GM12878 (cell line): Measurements from ENCODE around the gene UBE2D1.

Experiments
- ATF7 ChIP-seq: fragments of 450-650 bp; IDR thresholded peaks from 2 replicates; pipeline ENCODE4 v1.6.1; 2016; ENCODE audit warnings: low read depth, mild to moderate bottlenecking
- CTCF ChIP-seq, 3 experiments: IDR thresholded peaks in 2 of 3; conservative IDR thresholded peaks in 1 of 3; 2 replicates each; pipeline ENCODE4 v1.5.1; 2011; ENCODE audit warnings: low read depth in 3 of 3, low read length in 3 of 3, mild to moderate bottlenecking in 3 of 3, control low read depth in 2 of 3, moderate library complexity in 2 of 3, inconsistent platforms in 1 of 3, mixed read lengths in 1 of 3; ENCODE audit not compliant: control insufficient read depth in 2 of 3, insufficient read depth in 1 of 3; ENCODE audit errors: extremely low read depth in 1 of 3
- MAX ChIP-seq: IDR thresholded peaks from 2 replicates; pipeline ENCODE4 v1.6.1; 2012; ENCODE audit warnings: low read depth, low read length, improper control_type of control experiment
- NR2C2 ChIP-seq: IDR thresholded peaks from 2 replicates; pipeline ENCODE4 v1.6.1; 2011; ENCODE audit warnings: borderline replicate concordance, low read depth; ENCODE audit not compliant: control insufficient read depth, insufficient read length
- POLR2A ChIP-seq: IDR thresholded peaks from 2 replicates; pipeline ENCODE4 v1.6.1; 2011; ENCODE audit warnings: low read depth, mild to moderate bottlenecking, low read length
- RCOR1 ChIP-seq: conservative IDR thresholded peaks from 2 replicates; pipeline ENCODE4 v1.6.1; 2012; ENCODE audit warnings: low read depth, low read length, improper control_type of control experiment
- SREBF2 ChIP-seq: IDR thresholded peaks from 2 replicates; pipeline ENCODE4 v1.6.1; 2012; ENCODE audit warnings: mild to moderate bottlenecking, low read length
- TCF12 ChIP-seq: IDR thresholded peaks from 2 replicates; pipeline ENCODE4 v1.6.1; 2011; ENCODE audit warnings: low read depth, mild to moderate bottlenecking, low read length

GRCh38 chr10:58361353-58361752 is 26.5 kb downstream of the UBE2D1 start:
- no peak for TF ChIP-seq TCF12
- TF ChIP-seq CTCF (IDR thresholded peaks at IDR 0.05 in 2 of 3, conservative IDR thresholded peaks at IDR 0.05 in 1 of 3; ENCODE audit: control insufficient read depth in 2 of 3, extremely low read depth in 1 of 3, insufficient read depth in 1 of 3, low read depth in 3 of 3, low read length in 3 of 3): no peak
- TF ChIP-seq SREBF2: no peak
- no peak for TF ChIP-seq MAX
- TF ChIP-seq NR2C2: no peak
- no peak for TF ChIP-seq ATF7
- TF ChIP-seq POLR2A: no peak
- TF ChIP-seq RCOR1: no peak
